CMK (cell line): Measurements from ENCODE around the gene PTPN7.
"Not testable (repeated sequence)": the region's sequence is repeated elsewhere in the genome, so short reads cannot be mapped to it uniquely, and the experiment has no call there.

ENCODE experiments used
- DNase-seq: peaks from one replicate; pipeline ENCODE4 v3.0.0-alpha.2; 2010; ENCODE audit warnings: low read depth

The PTPN7 gene

DNA sequence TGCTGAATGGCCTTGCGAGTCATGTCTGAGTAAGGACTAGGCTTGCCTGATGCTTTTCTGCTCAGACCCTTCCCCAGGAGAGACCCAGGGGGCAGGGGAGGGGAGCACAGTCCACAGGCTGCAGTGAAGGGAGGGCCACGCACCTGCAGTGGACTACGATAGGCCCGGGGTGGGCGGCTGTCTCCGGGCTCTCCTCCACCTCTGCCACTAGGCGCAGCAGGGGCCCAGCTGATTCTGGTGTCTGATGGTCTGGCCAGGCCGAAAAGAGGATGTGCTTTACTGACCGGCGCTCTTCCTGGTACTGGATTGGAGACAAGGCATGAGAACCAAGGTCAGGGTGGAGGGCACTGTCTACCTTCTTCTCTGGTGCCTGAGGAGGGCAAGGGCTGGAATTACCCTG lies 8.0 kb downstream of the PTPN7 start:
- DNase-seq = no peak

- DNase-seq = no peak
Measured at GRCh38 chr1:202151045-202151444, 9.4 kb downstream of the PTPN7 start.

DNA sequence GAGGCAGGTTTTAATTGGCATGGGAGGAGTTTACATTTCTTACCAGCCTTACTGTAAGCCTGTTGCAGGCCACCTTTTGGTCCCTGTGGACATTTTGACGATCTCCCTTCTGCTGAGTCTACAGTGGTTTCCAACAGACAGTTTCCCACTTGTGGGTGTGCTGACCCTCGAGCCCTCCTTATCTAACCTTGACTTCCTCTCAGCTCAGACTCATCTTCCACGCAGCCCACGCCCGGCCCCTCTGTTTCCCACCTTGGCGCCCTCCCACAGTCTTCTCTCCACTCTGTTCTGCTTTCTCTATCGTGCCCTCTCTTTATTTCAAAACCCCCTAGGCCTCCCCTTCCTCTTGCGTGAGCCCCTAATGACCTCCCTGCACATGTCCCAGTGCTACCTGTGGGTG lies 9.8 kb downstream of the PTPN7 start:
- DNase-seq = no peak

- no peak for DNase-seq
Measured at GRCh38 chr1:202150187-202150586, 10.2 kb downstream of the PTPN7 start.

DNA sequence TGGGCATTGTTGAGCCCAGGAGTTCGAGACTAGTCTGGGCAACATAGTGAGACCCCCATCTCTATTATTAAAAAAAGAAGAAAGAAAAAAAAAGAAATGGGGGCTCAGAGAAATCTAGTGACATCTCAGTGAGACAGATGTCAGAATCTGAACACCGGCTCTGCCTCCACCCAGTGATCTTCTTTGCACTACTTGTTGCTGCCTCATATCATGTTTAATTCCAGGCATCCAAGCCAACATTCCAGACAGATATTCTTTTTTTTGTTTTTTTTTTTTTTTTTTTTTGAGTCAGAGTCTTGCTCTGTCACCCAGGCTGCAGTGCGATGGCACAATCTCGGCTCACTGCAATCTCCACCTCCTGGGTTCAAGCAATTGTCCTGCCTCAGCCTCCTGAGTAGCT lies 10.8 kb downstream of the PTPN7 start:
- DNase-seq = no peak

GRCh38 chr1:202148391-202148790 lies 12.0 kb downstream of the PTPN7 start:
- DNase-seq = no peak

DNA sequence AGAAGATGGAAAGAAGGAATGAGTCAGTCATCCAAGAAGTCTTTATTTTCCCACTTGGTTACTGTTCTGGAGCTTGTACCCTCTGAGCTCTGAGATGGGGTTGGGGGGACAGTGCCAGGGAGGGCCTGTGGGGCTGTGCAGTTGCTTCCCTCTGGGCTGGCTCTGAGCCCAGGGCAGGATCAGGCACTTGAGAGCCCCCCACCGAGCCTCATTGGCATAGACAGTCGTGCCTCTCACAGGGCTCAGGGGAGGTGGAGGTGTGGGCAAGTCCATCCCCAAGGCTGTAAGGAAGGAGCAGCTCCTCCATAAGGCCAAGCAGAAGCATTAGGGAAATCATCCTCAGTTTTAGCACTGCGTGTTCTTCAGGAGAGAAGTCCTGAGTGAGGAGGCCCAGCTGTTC lies 13.4 kb downstream of the PTPN7 start:
- DNase-seq = no peak

DNA sequence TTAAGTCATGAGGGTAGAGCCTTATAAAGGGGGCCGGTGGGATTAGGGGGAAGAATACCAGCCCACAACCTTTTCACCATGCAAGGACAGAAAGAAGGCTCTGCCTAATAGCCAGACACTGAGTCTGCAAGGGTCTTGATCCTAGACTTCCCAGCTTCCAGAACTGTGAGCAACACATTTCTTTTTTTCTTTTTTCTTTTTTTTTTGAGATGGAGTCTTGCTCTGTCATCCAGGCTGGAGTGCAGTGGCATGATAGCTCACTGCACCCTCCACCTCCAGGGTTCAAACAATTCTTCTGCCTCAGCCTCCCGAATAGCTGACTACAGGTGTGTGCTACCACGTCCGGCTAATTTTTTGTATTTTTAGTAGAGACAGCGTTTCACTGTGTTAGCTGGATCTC lies 14.1 kb downstream of the PTPN7 start:
- no peak for DNase-seq

GRCh38 chr1:202145744-202146140 lies 14.7 kb downstream of the PTPN7 start:
- not testable (repeated sequence) for DNase-seq

GRCh38 chr1:202145068-202145743 lies 15.2 kb downstream of the PTPN7 start:
- DNase-seq = no peak

DNA sequence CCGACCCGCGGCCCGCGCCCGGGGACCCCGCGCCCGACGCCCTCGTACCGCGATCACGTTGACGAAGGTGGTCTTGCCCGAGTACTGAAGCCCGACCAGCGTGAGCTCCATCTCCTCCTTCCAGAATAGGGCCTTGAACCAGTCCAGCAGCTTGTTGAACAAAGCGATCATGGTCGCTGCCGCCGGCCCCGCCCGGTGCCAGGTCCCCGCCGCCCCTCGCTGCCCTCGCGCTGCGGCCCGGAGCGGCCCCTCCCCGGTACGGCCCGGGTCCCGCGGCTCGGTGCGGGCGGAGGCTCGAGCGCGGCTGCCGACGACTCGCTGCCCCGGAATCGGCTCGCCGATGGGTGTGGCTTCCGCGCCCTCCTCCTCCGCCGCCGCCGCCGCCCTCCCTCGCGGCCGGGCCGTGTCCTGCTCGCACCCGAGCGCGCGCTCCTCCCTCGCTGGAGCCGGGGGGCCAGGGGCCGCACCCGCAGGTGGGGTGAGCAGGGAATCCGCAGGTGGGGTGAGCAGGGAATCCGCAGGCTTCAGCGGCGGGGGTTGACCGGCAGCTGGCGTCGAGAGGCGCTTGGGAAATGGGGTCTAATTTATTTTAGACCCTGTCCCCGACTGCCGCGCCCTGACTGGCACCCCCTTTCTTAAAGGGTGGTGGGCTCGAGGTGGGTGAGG lies 15.9 kb downstream of the PTPN7 start, which contains the start of gene ARL8A:
ARL8A (minus strand) TSS at position 336 of the 666 bp plus-strand sequence; CDS start at position 171, 165 bp downstream.
- no peak for DNase-seq

DNA sequence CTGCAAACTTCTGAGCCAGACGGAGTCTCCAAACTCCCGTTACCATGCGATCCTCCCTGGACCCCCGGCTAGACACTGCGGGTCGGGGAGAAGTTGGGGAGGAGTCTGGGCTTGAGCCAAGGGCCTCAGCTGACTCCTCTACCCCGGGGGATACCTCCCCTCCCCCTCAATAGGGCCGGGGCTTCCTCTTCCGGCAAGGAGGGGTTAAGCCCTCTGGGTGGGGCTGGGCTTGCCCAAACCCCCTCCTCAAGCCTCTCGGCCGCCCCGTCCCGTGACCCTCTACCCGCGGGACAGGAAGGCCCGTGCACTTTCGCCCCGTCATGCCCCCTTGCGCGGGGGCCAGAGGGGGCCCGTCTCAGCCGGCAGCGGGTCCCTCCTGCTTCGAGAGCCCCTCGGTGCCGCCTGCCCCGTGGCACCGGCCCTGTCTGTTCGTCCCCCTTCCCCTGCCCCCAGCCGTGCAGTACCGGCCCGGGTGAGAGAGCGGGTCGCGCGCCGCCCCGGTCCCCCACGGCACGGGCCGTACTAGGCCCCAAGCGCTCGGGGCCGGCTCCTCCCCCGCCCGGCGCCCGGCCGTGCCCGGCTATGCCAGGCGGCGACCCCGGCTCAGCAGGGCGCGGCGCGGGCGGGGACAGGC lies 16.5 kb downstream of the PTPN7 start:
- peak; percentile 87 for DNase-seq

DNA sequence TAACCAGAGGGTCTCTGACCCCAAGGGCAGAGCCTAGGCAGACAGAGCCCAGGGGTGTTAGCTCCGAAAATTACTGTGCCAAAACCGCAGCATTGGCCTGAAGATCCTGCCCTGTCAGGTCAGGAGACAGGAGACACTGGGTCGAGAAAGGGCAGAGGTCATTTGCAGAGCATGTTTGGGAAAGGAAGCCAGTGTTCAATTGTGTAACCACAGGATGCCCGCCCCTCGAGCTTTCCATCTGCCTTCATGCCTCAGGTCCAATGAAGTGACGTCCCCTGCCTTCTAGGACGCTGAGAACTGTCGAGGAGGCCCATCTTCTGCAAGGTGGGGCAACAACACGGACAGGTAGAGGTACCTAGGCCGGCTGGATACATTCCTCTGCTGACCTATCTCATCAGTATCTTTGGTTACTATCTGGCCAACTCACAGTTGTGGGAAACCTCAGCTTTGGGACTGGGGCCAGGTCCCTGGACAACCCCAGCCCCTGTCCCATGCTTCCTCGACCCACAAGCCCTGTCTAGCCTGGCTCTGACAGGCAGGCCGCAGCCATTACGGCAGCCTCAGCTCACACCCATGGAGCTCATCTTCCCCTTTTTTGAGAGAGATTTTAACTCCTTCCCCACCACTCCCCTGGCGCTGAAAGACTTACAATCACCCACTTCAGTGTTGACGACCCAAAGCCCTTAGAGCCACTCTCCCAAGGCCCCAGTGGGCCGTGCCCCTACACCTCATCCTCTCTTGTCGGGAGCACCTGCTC lies 17.2 kb downstream of the PTPN7 start:
- DNase-seq = no peak

DNA sequence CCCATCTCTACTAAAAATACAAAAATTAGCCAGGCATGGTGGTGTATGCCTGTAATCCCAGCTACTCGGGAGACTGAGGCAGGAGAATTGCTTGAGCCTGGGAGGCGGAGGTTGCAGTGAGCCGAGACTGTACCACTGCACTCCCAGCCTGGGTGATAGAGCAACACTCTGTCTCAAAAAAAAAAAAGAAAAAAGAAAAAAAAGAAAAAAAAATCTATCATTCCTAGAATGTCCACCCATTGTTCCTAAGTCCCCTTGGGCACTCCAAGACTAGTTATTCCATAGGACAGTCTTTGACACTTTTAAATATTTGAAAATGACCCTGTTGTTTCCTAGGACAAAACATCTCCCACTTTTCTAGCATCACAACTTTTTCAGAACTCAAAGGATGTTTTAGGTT lies 18.9 kb downstream of the PTPN7 start:
- DNase-seq = not testable (repeated sequence)

DNA sequence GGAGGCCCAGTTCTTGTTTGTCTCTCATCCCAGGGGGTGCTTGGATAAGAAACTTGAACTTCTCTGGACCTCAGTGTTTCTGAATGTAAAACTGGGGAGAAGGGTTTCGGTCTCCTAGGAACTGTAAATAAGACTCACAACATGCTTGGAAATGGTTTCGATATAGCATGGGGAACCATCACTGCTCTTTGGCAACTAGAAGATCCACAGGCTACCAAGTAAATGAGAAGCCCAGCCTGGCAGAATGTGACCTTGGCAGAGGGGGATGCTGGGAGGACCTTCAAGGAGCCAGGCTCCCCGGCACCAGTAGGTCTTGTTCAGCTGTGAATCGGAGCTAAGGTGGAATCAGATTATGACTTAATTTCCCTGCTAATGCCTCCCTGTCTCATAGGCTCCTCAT lies 19.6 kb downstream of the PTPN7 start:
- no peak for DNase-seq

DNA sequence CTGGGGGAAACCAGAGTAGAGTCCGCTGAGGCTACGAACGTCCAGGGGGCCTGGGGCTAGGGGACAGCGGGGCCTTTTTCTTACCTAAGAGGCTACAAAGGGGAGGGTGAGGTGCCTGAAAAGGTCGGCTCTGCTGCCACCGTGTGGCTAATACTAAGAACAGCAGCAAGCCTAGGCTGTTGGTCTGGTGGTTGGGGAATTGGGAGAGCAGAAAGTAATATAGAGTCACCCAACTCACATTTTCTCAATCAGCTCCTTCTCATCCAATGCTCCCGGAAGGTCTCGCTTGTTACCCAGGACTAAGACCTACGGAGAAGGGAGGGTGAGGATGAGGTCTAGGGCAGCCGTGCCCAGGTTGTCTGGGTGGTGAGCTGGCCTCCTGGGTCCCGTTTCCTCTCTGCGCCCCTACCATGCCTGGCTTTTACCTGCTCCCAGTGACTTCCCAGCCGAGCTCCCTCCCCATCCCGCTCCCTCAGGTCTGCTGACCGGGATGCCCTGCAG lies 25.1 kb downstream of the PTPN7 start:
- no peak for DNase-seq

DNA sequence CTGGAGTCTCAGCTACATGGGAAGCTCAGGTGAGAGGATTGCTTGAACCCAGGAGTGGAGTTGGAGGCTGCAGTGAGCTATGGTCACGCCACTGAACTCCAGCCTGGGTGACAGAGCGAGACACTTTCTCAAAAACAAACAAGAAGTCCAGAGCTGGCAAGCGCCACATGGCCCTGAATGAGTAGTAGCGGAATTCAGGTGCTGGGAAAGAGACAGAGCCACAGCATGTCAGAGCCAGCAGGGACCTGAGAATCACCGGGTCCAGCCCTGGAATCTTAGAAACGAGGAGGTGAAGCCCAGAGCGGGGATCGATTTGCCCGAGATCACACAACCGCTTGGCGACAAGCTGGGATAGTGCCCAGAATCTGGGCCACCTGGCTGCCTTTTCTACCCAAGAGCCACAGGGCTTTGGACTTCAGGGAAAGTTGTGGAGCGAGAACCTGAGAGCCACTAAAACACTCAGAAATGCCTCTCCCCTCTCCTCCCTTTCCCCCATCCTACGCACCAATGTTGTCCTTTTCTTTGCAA lies 25.7 kb downstream of the PTPN7 start:
- DNase-seq = no peak

DNA sequence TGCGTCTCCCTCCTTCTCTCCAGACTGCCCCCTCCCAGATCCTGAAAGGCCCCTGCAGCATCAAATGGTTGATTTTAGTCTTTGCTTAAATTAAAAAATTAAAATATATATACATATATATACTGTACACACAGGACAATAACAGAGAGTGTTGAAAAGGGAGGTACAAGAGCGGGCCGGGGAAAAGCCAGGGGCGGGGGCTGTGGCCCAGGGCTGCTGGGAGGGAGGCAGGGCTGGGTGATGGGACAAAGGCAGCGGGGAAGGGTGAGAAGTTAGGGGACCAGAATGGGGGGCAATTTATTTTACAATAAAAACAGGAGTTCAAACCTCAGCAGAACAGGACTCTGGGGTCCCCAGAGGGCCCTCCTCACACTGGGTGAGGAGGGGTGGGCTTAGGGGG lies 26.4 kb downstream of the PTPN7 start:
- DNase-seq = no peak

DNA sequence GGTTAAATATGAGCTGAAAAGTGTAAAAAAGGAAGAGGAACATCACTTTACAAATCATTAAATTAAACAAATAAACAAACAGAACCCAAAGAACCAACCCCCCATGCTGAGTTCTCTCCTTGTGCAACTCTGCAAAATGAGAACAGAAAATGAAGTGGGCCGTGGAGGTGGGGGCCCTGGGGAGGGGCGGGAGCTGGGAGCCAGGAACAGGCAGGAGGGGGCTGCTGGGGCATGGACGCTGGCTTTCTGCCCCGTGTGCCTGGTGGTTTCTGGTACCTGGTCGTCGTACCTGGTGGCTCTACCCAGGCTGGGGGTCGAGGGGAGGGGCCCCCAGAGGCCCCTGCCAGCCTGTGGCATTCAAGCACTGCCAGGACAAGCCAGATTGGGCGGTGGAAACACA lies 26.9 kb downstream of the PTPN7 start:
- no peak for DNase-seq

DNA sequence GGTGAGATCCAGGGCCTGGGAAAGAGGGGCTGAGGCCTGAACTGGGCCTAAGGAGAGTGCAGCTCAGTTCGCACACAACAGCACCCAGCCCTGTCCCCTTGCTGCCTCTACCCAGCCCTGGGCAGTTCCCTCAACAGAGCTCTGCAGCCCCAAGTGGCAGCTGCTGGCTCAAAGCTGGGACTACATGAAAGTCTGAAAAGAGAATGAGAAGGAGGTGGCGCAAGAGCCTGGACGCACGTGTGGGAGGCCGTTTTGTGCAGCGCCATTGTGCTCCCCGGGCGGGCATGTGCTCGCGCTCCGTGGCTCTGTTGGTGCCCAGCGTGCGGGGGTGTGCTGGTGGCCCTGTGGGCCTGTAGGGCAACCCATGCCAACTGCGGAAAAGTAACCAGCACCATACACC lies 27.4 kb downstream of the PTPN7 start:
- DNase-seq = no peak

DNA sequence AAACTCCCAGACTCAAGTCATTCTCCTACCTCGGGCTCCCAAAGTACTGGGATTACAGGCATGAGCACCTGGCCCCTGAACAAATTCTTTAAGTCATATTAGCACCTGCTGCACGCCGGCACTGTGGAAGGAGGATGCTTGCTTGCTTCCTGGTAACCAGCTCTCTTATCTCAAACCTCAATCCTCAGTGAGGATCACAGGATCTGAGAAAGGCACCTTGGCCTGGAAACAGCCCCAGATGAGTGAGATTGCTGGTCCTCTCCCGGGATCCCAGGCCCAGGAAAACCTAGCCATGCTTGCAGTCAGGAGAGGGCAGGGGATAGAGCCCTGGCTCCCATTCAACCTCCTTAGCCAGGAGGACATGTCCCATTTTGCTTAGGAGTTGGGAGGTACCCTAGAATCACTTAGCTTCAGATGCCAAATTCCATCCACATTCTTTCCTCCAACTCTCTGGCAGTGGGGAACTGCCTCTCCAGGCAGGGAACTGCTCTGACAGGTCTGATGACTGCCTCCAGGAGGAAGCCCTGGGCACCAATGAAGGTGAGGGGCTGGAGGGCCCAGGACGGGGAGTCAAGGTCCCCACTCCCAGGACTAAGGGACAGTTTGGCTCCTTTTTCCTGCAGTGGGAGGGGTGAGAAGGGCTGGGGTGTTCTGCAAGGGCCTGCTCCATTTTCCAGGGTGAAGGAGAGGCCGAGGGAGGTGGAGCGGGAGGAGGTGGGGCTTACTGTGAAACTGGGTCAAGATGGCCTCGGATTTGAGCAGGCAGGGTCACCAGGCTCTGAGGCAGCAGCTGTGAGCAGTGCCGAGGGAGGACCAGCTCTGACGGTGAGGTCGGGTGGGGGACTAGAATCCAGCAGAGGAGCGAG lies 28.2 kb downstream of the PTPN7 start:
- no peak for DNase-seq
